ENCODE results near the gene CAMKMT.

GRCh38 chr2:44553456-44553855 lies 191.7 kb downstream of the CAMKMT start:
- no peak for TF ChIP-seq CTCF (IDR thresholded peaks at IDR 0.05)
- no peak for TF ChIP-seq POLR2A (IDR thresholded peaks at IDR 0.05)
